Mononuclear cell (primary cell): ENCODE measurements around the gene PRIMPOL. TPM values are rescaled to one million over a fixed set of nuclear protein-coding genes. Genes with fewer than 3 reads are reported as not detected.
A peak's percentile ranks its signal among the peaks of the same experiment; 100 is the strongest.
"Not testable (repeated sequence)": the region's sequence is repeated elsewhere in the genome, so short reads cannot be mapped to it uniquely, and the experiment has no call there.

ENCODE experiments used
- H3K27me3 ChIP-seq: 2 replicates; pipeline ENCODE4 v1.6.0; 2011; ENCODE audit warnings: low read length, control low read depth; ENCODE audit not compliant: insufficient read depth
- H3K4me1 ChIP-seq: 2 replicates; pipeline ENCODE4 v1.5.1; 2011; ENCODE audit warnings: mild to moderate bottlenecking, low read length, control low read depth; ENCODE audit not compliant: insufficient read depth
- H3K4me3 ChIP-seq: 2 replicates; pipeline ENCODE4 v1.5.1; 2011; ENCODE audit warnings: mild to moderate bottlenecking, low read length, moderate library complexity
- H3K9me3 ChIP-seq: 2 replicates; pipeline ENCODE4 v1.5.1; 2011; ENCODE audit warnings: low read depth, mild to moderate bottlenecking, control low read depth, low read length
- total RNA-seq: library from RNA; depleted of rRNA; stranded (reverse); fragments of >200 nt; gene quantifications from one replicate; pipeline ENCODE4 v1.2.3, GENCODE V29; 2012

The PRIMPOL gene
- total RNA-seq, 1 donor, result 8.5 TPM

DNA sequence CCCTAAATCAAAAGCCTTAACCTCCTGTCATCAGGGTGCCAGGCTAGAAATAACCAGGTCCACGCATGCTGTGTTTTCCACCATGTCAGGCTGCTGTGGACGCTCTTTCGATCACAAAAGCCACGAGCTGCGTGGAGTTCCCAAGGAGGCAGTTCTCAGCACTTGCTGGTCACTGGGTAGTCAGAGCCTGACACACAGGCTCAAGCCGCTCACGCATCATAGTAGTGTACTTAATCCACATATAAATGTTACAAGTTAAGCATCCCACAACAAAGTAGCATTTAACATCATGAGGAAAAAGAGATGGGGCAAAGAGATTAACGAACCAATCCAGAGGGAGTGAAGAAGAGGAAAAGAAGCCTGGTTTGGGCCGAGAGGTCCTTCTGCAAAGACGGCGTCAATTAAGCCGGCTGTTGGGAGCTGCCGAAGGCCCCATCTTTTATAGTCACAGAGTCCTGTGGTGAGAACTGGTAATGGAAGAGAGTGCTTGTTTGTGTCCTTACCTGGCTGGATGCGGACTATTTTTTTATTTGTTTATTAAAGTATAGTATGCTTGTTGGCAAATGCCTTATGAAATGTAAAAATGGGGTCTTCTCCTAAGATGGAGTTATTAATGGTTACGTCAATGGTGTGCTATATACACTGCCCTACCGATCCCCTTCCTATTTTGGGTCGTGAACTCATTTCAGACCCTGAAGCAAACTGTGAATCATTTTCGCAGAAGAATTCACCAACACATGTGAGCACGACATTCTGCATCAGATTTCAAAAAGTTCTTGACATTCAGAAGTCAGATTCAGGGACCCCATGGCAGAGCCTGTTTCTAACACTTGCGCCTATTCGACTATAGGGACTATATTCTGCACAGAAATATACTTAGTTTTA, 675 bp downstream of the PRIMPOL start:
- no peaks in the 10 kb centered on the region for H3K27me3 ChIP-seq
- no peaks in the 10 kb centered on the region for H3K9me3 ChIP-seq
- peaks cover 47% of the 10 kb centered on the region for H3K4me1 ChIP-seq
- peak overlapping the region; percentile 63 for H3K4me3 ChIP-seq

DNA sequence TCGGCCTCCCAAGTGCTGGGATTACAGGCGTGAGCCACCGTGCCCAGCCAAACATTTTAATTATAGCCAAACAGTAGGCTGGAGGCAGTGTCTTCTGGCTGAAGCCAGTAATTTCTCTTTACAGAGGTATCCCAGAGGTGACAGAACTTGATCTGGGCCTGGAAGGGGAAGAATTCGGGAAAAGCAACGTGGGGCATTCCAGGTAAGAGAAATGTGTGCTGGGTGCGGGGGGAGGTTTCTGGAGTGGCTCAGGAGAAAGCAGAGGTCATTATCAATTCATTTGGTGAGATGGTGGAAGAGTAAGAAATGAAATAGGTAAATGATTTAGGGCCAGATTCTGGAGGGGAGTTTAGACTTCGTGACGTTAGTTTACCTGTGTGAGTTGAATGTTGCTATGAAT, 2.4 kb downstream of the PRIMPOL start:
- H3K4me1 ChIP-seq, result peaks cover 42% of the 10 kb centered on the region

DNA sequence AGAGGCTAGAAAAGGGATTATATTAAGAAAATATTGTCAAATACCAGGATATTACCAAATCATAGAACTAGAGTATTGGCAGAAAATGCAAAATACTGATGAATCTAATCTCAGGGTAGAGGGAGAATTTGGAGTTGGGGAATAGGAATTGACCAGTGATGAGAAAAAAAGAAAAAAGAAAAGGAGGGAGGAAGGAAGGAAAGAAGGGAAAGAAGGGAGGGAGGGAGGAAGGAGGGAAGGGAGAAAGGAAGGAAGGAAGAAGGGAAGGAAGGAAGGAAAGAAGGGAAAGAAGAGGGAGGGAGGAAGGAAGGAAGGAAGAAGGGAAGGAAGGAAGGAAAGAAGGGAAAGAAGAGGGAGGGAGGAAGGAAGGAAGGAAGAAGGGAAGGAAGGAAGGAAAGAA, 3.1 kb downstream of the PRIMPOL start:
- not testable (repeated sequence) for H3K4me3 ChIP-seq, H3K27me3 ChIP-seq, H3K9me3 ChIP-seq
- H3K4me1 ChIP-seq, result peaks cover 37% of the 10 kb centered on the region

More for the DNA sequence above, 2.4 kb downstream of the PRIMPOL start:
- H3K27me3 ChIP-seq, result no peaks in the 10 kb centered on the region
- no peaks in the 10 kb centered on the region for H3K9me3 ChIP-seq
- no peak overlapping the region for H3K4me3 ChIP-seq

DNA sequence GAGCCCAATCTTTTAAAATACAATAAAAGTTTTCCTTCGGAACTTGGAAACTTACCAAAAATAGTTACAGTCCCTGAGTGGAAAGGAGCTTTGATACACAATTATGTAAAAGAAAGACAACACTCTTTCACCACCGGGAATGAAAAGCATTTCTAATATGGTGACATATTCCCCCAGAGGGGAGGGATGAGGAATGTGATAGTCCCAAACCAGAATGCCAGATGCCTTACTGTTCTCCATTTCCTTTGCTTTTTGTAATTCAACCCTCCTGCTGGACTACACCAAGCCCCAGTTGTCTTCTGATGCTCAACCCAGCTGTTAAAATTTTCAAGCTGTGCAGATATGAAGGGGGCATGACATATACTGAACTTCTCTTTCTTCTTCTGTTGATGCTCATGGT, 4.1 kb downstream of the PRIMPOL start:
- no peaks in the 10 kb centered on the region for H3K9me3 ChIP-seq
- no peaks in the 10 kb centered on the region for H3K27me3 ChIP-seq
- H3K4me1 ChIP-seq, result peaks cover 28% of the 10 kb centered on the region
- H3K4me3 ChIP-seq, result no peak overlapping the region

DNA sequence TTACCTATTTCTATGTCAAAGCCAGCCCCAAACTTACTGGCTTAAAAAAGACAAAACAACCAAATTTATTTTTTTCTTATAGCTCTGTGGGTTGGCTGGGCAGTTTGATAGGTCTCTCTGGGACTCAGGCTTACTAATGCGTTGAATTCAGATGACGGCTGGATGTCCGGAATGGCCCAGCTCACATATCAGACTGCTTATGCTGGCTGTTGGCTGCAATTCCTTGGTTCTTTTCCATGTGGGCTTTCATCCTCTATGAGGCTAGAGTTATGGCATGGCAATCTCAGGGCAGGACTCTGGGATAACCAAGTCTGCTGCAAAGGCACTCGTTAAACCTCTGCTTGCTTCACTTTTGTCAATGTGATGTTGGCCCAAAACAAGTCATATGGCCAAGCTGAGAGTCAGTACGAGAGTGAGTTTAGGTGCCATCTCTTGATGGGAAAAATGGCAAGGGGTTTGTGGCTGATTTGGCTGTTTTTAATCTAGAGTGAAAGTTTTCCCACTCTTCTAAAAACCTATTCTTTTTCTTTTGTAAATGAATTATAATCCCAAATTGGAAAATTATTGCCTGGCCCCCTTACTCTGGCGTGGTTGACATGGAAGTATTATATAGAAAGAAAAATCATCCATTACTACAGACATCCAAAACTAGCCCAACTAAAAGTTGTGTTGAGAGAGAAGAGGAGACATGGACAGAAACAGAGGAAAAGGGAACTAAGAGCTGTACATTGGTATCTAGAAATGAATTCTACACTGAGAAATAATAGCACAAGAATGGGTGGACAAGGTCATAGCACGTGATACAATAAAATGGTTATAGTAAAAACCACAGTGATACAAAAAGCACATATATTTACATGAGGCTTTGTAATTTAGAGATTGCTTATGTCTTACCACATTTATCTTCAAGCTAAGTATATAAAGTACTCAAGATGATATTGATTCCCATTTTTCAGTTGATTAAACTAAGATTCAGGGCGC, 6.6 kb downstream of the PRIMPOL start:
- H3K27me3 ChIP-seq, result no peaks in the 10 kb centered on the region
- H3K9me3 ChIP-seq, result no peaks in the 10 kb centered on the region
- peaks cover 15% of the 10 kb centered on the region for H3K4me1 ChIP-seq
- no peak overlapping the region for H3K4me3 ChIP-seq

DNA sequence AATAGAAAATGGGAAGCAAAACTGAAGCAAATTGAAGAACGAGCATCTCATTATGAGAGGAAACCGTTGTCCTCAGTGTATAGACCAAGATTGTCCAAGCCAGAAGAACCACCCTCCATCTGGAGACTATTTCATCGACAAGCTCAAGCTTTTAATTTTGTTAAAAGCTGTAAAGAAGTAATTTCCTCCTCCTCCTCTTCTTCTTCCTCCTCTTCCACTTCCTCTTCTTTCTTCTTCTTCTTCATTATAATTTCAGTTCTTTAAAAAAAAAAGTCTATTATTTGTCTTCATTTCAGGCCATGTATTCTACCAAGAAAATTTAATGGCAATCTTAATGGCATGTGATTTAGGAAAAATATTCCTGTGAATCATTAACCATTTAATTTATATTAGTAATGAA, 7.6 kb downstream of the PRIMPOL start:
- Histone ChIP-seq H3K4me3 (no peak overlapping the region), H3K27me3 (no peaks in the 10 kb centered on the region)

DNA sequence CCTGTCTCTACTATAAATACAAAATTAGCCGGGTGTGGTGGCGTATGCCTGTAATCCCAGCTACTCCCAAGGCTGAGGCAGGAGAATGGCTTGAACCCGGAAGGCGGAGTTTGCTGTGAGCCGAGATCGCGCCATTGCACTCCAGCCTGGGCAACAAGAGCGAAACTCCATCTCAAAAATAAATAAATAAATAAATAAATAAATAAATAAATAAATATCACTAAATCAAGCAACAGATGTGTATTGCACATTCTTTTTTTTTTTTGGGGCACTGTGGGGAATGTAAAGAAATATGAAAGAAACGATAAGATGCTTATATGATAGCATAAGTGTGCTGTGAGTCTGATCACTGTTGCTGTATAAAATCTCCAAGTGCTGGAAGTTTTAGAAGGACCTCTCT, 8.3 kb downstream of the PRIMPOL start:
- H3K4me1 ChIP-seq, result peaks cover 12% of the 10 kb centered on the region
- H3K9me3 ChIP-seq, H3K27me3 ChIP-seq, H3K4me3 ChIP-seq: not testable (repeated sequence)

More for the DNA sequence above, 7.6 kb downstream of the PRIMPOL start:
- no peaks in the 10 kb centered on the region for H3K9me3 ChIP-seq
- peaks cover 12% of the 10 kb centered on the region for H3K4me1 ChIP-seq

DNA sequence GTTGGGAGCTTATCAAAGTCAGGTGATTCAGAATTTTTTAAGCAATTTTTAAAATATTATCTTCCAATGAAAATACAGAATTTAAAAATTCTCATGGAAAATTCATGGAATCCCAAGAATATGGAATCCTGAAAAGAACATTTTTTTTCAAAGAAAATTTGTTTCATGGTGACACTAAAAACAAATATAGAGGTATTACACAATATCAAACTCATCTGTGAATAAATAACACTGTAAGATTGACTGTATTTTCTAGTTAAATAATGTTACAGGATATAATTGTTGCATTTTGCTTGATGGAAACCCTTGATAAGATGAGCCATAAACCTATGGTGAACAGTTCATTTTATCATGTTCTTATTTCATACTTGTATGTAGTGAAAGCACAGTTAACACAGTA, 11.4 kb downstream of the PRIMPOL start:
- no peak overlapping the region for H3K4me3 ChIP-seq
- no peaks in the 10 kb centered on the region for H3K27me3 ChIP-seq
- no peaks in the 10 kb centered on the region for H3K9me3 ChIP-seq
- H3K4me1 ChIP-seq, result peaks cover 10% of the 10 kb centered on the region

DNA sequence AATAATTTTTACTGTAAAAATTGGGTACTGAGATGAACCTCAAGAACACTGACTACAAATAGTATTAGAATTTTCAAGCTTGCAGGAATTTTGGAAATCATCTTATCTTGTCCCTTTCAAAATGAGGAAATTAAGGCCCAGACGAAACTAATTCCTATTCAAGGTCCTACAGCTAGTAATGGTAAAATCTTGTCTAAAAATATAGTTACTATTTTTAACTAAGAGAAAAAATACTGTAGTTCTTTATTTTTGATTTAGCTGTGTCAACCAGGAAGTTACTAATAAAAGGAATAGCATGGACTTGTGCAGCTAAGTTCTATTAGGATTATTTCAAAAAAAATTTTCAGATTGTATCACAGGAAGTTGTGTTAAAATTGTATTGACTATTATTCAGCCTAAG, 12.7 kb downstream of the PRIMPOL start:
- Histone ChIP-seq H3K9me3 (no peaks in the 10 kb centered on the region), H3K4me1 (no peaks in the 10 kb centered on the region), H3K4me3 (no peak overlapping the region), H3K27me3 (no peaks in the 10 kb centered on the region)

DNA sequence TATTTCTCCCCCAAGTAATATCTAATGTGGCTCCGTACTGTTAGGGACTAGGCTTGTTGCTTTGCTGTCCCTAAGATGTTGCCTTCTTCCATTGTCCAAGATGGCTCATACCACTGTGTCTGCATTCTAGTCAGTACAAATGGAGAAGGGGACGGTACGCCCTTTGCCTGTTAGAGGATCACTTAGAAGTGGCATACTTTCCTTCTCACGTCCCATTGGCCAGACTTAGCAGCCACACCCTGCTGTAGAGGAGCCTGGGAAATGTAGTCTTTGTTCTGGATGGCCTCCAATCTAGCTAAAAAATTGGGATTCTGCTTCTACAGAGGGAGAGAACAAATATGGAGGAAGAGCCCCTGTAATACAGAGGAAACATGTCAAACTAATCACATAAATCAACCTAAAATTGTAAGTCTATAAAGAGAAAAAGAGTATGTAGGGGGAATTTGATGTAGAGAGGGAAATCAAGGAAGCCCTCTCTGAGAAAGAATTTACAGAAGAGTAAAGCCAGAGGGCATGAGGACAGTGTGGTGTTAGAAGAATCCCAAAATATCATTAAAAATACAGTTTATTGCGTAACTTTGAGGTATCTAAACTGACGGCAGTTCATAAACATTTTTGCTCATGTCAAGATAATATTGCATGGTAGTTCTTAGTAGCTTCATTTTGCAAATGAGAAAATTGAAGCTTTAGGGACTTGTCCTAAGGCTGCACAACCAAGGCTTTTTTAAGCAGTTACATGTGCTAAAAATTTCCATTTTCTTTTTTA, 15.1 kb downstream of the PRIMPOL start:
- H3K27me3 ChIP-seq, result no peaks in the 10 kb centered on the region
- no peak overlapping the region for H3K4me3 ChIP-seq
- H3K4me1 ChIP-seq, result peaks cover 19% of the 10 kb centered on the region
- no peaks in the 10 kb centered on the region for H3K9me3 ChIP-seq

DNA sequence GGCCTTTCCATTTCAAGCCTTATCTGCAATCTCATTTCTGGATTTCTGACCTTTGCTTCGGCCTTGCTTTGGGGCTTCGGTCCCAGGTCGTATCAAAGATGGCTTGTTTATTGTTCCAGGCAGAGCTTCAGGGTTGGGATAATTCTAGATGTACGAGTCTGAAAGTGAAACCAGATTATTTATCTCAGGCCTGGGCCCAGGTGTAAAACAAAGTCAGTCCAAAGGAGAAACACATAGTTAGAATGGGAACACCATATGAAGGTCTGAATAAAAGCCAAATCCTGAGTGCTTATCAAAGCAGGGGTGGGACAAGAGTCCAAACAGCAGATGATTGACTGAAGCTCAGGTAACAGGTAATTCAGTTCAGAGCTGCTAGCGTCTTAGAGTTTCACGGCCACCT, 17.1 kb downstream of the PRIMPOL start:
- Histone ChIP-seq H3K27me3 (no peaks in the 10 kb centered on the region), H3K4me1 (peaks cover 20% of the 10 kb centered on the region), H3K4me3 (no peak overlapping the region), H3K9me3 (no peaks in the 10 kb centered on the region)

DNA sequence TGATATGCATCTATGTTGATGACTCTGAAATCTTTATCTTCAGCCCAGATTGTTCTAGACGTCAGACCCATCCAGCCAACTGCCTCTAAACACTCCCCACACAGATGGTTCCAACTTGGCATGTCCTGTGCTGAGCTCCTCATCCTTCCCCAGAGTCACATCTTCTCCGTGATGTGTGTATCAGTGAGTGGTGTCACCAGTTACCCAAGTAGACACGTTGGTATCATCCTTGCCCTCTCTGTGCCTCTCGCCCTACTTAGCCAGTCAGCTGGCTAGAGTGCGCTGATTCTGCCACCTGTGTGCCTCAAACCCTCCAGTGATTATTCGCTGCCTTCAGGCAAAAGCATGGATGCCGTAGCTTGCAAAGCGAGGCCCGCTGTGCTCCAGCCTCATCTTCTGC, 18.6 kb downstream of the PRIMPOL start:
- Histone ChIP-seq H3K9me3 (no peaks in the 10 kb centered on the region), H3K4me3 (no peak overlapping the region), H3K27me3 (no peaks in the 10 kb centered on the region), H3K4me1 (peaks cover 20% of the 10 kb centered on the region)

DNA sequence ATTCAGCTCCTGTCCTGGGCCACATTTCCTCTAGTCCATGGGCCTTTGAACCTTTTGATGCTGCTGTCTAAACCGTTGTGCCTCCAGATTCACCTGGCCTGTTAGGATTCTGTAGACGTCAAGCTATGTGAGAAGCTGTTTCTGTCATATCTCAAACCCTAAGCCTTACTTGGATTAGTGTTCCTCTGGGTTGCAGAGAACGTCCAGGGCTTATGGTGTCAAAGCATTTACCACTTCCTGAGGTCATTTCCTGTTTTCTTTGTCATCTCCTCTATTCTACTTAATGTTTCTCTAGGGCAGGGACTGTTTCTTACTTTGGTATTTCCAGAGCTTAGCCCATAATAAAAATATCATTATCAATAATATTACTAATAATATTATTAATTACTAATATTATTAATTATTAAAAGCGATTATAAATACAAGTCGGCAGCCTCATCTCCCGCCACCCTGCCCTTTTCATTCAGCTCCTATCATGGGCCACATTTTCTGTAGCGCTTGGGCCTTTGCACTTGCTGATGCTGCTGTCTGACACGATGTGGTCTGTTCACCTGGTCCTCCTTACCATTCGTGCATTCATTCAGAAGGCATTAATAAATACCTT, 19.1 kb downstream of the PRIMPOL start:
- Histone ChIP-seq H3K4me1 (peaks cover 20% of the 10 kb centered on the region), H3K4me3 (no peak overlapping the region), H3K9me3 (no peaks in the 10 kb centered on the region), H3K27me3 (no peaks in the 10 kb centered on the region)

DNA sequence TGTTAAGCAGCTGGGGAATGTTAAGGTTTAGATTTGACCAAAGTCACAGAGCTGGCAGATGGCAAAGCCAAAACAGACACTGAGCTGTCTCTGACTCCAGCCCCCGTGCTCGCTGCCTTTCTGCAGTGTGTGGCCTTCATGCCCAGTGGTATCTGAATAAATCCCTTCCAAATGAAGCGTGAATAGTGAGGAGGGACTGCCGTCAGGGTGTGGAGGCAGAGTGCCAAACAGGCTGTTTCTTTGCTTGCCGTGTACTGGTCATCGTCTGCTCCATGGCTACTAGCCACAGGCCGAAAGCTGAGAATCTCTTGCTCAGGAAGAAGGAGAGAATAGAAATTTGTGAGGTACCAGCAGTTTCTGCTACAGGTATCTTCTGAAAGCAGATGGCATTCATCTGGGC, 19.7 kb downstream of the PRIMPOL start:
- Histone ChIP-seq H3K27me3 (no peaks in the 10 kb centered on the region), H3K4me3 (no peak overlapping the region), H3K9me3 (no peaks in the 10 kb centered on the region), H3K4me1 (peaks cover 20% of the 10 kb centered on the region)
